NAMALWA (cell line): ENCODE measurements around the gene CCDC78.

Source experiments
- DNase-seq: peaks from one replicate; pipeline ENCODE4 v3.0.0-alpha.2; 2015; ENCODE audit warnings: low spot score

CCDC78 gene

DNA sequence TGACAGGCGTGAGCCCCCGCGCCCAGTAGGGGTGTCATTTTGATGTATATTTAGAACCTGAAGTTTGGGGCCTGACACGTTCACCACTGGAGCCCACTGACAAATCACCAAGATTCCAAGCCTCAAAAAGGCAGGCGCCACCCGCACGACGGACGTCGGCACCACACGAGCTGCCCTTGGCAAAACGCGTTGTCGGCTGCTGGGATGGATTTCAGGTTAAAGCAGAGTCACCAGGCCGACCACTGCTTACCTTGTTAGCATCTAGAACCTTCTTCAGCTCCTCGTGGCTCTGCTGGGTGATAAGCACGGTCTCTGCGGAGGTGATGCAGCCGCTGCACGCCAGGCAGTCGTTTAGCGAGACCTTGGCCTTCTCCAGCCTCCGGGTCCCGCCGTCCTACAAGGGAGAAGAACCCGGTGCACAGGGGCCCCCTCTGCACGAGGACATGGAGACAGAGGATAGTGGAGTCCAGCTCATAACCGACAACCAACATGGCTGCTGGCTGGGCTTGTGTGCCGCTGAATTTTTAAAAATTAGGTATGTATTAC, 10.8 kb upstream of the CCDC78 start:
- DNase-seq = no peak

DNA sequence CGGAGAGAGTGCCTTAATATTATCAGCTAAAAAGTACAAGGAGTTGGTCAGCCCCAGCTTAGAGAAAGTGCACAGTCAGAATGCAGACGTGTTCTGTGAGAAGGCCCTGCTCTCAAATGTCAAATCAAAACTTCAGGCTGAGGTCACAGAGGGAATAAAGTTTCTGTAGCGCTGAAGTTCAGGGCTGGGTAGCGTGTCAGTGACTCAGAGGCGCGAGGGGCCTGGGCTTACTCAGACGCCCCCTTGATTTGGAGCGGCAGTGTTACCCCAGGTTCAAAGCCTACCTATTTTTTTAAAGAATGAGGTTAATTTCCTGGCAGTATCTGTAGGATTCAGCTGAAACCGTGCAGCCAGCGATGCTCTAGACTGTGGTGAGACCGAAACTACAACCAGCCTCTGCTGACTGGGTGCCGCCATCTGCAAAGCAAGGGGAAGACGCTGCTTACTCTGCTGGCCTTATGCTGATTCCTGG, 9.8 kb upstream of the CCDC78 start:
- no peak for DNase-seq

DNA sequence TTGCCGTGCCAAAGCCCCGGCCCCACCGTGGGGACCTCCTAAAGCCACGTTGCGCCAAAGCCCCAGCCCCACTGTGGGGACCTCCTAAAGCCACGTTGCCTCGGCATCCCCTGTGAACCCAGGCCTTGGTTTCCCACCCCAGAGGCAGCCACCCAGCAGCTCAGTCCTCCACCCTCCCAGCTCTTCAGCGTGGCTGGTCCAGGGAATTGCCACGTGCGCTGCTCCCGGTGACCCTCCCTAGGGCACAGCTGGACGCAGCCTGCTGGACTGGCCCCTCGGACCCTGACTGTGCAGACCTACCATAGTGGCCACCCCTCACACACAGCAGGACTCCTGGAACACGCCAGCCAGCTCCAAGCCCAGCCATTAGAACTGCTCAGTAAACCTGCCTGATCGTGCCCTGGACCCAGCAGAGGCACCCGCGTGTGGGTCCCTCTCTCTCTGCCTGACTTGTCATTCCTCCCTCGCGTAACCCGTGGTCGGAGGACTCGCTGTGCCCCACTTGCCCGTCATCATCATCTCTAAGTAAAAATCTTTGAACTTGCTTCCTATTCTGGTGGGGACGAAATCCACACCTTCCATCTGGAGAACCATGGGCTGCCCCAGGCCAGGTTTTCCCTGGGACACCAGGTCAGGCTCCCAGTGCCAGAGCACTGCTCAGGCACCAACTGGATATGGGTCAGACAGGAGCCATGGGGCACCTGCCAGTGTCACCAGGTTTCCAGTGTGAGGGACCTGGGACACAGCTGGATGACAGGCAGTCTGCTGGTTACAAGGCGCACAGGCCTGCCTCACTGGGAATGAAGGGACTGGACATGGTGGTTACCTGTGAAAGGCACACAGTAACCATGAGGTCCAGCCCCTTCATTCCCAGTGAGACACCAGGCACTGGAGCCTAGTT, 9.0 kb upstream of the CCDC78 start:
- no peak for DNase-seq

DNA sequence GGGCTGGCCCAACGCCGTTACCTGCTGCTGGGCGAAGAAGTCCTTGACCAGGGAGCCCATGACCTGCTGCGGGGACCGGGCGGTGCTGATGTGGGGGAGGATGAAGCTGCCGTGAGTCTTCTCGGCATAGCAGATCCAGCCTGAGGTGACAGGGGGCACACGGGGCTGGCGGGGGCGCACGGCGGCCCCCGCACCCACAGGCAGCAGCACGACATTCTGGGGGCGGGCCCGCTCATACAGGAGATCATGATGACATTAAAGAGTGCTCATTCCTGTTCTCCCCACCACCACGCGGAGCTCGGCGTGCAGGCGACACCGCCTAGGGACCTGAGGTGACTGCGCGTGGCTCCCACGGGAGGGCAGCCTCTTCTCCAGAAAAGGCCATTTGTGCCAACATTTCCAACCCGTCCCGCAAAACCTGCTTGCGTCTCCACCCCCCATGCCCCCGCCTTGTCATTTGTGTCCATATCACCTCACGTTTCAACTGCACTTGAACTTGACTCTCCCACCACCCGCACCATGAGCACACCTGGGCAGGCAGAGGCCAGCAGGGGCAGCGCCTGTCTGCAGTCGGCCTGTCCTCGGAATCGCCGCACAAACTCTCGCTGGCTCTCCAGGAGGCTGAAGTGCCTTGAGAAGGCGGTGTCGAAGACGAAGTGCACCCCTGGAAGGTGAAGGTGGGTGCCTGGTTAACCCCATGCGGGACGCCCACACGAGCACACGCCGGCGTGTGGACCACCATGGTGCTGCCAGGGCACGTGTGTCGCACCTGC, 8.2 kb upstream of the CCDC78 start:
- no peak for DNase-seq

DNA sequence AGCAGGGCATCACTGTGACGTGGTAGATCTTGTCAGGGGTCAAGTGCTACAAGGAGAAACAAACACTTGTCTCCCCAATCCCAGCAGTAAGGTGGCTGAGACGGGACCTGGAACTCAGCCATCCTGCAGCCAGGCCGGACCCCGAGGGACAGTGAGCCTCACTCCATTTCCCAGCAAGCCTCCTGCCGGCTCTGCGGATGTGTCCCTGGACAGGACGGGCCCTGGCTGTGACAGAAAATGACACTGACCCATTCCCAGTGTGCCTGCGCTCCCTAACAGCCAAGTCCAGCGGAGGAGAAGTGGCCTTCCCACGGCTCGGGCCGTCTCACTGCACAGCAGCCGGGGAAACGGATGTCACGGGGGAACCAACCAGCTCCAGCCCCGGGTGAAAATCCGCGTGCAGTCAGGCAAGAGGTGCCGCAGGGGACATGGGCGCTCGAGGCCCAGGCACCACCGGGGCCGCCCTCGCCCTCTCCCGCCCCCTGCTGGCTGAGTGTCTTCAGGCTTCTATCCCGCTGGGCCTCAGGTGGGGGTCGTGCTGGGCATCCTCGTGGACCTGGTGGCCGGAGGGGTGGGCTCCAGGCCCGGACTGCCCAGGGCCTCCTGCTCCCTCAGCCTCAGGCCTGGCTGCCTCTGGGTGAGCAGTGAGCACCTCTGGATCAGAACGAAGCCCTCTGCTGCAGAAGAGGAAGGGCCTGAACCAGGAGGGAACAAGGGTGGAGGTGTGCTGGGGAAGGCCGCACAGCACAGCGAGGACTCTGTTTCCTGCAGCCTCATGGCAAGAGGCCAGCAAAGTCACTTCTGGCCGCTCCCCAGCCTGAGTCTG, 7.4 kb upstream of the CCDC78 start:
- DNase-seq = no peak

DNA sequence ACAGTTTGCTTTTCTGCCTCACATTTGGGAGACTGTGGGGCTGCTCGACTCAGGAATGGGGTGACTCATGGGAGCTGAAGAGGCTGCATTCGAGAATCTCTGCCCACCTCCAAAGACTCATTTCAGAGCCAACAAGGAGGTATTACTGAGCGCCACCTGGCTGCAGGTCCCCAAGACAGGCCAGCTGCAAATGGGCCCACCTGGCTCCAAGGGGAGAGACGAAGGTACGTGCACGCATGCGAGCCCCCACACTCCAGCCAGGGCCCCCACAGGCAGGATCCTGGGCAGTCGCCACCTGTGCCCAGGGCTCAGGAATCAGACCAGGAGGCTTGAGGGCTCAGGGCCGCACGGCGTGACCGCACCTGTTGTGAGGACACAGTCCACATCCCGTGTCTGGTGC, 6.7 kb upstream of the CCDC78 start:
- no peak for DNase-seq

DNA sequence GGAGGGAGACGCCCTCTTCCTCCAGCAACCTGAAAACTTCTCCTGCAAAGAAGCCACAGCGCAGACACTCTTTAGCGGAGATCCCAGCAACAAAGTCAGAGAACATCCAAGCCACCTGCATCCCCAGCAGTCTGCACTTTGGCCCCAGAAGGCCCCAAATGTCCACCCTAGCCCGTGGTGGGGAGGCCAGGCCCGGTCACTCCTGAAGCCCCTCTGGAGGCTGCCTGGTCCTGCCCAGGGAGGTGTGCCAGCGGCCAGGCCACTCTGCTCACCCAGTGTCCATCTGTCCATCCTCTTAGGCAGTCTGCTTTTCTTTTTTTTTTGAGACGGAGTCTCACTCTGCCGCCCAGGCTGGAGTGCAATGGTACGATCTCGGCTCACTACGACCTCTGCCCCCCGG, 6.1 kb upstream of the CCDC78 start:
- no peak for DNase-seq

DNA sequence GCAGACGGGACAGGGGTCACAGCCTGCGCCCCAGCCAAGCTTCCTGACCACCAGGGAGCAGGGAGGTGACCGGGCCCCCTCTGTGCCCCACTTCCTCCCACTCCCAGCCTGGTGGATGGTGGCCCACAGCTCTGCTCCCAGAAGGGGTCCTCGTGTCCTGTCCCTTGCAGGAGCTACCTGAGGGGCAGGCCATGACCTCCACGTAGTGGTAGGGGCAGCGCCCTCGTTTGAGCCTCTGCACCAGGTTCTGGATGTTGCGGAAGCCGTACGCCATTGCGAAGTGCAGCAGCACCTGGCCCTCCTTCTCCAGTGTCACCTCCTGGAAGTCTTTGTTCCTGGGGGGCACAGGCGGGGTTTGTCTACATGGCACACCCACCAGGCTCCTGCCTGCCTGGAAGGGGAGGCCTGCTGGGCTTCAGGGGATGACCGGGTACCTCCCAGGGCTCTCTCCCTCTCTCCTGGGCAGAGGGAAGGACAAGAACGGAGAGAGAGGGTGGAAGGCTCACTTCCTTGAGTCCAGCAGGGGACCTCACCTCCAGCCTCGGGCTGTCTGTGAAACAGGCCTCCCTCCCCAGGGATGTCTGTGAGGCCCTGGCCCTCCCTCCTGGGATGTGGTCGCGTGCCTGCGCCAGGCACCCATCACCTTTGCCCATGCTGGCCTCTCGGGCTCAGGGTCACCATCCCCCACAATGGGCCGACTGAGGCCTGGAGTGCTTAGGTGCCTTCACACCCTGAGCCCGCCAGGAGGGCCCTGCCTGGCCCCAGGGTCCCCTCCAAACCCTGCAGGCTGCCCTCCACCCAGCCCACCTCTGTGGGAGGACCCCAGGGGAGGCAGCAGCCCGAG, 4.6 kb upstream of the CCDC78 start:
- DNase-seq = no peak

DNA sequence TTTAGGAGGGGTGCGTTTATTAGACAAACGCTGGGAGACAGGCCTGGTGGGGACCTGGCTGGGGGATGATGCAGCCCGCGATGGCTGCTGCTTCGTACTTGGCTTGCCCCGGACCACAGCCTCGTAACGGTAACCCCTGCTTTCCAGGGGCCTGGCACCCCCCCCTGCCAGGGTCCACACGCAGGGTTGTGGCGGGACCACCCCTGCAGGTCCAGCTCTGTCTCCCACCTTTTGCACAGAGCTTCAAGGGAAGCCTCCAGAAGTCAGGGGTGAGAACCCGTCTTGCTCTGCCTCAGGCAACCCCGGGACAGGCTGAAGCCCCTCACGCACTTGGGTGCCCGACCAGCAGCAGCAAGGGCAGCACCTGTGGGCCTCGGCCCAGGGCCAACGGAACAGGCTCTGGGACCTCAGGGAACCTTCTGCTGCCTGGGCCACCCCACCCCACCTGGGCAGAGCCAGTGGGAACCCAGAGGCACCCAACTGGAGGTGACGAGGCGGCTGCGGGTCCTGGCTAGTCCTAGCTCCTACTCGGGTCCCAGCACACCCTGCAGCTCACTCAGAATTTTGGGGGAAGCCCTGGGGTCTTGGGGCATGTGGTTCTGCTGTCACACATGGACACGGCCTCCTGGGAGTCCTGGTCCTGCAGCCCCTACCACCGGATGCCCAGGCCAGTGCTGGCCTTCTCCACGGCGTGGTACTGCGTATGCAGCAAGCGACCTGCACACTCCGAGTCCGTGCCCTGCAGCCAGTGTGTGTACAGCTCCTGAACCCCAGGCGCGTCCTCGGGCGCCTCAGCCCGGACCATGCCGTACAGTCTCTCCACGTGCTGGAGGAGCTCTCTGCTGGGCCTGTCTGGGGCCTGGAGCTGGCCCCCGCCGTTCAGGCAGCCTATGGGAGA, 3.8 kb upstream of the CCDC78 start:
- no peak for DNase-seq

DNA sequence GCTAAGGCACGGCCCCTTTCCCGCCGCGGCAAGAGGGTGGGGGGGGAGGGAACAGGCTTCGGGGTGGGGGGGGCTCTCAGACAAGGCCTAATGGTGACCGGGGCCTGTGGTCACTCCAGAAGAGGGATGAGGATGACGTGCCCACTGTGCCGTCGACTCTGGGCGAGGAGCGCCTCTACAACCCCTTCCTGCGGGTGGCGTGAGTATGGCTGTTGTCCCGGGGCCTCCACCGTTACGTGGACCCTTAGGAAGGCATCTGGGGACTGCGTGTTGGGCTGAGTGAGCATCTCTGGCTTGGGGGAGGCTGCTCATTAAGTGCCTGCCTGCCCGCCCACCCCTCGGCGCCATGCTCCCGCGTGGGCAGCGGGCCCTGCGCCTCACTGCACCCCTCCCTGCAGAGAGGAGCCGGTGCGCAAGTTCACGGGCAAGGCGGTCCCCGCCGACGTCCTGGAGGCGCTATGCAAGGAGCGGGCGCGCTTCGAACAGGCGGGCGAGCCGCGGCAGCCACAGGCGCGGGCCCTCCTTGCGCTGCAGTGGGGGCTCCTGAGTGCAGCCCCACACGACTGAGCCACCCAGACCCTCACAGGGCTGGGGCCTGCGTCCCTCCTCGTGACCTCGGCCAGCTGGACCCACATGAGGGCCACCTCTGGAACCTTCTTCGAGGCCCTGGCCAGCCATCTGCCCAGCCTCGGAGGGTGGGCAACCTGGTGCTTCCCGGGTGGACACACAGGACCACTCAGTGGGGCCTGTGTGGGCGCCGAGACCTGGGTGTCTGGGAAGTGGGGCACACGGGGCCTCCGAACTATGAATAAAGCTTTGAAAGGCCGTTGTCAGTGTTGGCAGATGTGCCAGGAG, 2.9 kb upstream of the CCDC78 start:
- no peak for DNase-seq

DNA sequence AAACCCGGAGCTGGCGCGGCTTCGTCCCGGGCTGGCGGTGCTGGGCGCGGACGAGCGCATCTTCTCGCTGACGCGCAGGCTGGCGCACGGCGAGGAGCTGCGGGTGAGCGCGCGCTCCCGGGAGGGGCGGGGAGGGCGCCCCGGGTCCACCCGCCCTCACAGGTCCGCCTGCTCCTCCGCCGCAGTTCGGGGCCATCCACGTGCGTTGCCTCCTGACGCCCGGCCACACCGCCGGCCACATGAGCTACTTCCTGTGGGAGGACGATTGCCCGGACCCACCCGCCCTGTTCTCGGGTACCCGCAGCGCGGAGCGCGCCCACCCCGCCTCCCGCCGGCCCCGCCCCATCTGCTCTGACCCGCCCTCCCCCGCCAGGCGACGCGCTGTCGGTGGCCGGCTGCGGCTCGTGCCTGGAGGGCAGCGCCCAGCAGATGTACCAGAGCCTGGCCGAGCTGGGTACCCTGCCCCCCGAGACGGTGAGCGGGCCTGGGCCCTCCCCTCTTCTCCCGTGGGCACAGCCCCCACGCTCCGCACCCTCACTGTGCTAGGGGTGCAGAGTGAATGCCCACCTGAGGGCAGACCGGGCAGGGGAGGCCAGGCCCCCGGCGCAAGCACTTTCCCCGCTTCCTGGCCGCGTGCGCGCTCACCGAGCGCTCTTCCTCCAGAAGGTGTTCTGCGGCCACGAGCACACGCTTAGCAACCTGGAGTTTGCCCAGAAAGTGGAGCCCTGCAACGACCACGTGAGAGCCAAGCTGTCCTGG, 2.1 kb upstream of the CCDC78 start:
- peak; percentile 77 for DNase-seq

DNA sequence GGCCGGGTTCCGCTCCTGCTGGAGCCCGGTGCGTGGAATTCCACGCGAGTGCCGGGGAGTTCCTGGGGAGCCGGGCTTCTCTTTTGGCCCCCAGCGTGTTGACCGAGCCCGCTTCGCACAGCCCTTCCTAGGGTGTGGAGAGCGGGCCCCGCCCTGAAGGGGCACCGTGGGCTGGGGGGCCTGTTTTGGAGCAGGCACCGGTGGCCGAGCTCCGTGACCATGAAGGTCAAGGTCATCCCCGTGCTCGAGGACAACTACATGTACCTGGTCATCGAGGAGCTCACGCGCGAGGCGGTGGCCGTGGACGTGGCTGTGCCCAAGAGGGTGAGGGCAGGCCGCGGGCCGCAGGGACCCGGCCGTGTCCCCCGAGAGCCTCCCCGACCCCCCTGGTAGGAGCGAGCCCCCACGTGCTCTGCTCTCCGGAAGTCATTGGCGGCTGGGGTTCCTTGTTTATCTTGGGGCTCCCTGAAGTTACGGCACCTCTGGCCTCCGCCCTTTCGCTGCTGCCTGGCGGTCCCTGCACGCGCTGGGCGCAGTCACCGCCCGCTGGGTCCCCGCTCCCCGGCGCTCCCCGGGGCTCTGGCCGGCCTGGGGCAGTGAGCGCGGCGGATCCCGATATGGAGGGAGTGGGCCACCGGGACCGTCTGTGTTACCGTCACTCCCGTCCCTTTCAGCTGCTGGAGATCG, 1.2 kb upstream of the CCDC78 start:
- peak; percentile 61 for DNase-seq

DNA sequence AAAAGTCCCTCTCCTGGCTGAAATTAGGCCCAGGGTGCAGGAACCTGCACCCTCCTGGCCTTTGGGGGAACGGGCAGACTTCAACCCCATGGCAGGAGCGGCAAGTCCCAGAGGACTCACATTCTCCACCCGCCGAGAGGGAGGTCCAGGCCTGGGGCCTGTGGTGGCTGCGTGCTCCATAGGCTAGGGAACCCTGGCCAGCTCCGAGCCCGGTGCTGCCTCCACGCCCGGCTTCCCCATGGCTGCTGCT, 130 bp downstream of the CCDC78 start:
- DNase-seq = no peak

DNA sequence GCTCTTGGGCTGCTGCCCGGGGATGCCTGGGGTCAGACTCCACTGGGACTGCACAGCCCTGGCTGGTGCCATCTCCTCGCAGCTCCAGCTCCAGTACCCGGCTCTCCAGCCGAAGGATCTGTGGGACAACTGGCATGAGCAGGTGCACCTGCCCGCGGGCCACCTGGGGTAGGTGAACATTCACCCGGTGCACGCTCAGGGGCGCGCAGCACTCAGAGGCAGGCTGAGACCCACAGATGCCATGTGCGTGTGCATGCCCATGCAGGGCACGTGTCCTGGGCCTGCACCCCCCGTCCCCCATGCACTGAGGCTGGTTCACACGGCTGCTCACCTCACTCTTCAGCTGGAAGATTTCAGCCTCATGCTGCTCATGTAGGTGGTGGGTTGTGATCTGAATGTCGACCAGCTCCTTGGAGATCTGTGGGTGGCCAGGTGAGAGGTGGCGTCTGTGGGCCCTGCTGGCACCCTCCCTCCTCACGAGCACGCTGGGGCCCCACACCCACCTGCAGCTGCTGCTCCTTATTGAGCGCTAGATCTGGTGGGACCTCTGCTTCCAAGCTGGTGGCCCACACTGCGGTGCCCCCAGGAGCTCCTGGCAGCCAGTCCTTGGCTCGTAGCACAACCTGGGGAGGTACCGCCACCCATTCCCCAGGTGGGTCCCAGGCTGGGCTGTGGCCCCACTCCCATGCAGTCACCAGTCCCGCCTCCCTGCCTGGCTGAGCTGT, 618 bp downstream of the CCDC78 start:
- DNase-seq = no peak

DNA sequence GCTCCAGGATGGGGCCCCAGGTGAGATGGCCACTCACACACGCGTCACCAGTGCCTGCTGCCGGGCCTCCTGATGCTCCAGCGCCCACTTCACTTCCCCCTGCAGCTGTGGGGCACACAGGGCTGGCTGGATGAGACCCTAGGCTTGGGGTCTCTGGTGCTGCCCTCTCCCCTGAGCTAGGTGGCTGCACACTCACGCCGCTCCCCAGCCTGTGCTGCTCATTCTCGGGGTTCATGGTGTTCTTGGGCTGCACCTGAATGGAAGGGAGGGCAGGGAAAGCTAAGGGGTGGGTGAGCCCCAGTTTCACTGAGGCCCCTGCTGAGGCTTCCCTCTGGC, 1.2 kb downstream of the CCDC78 start:
- DNase-seq = no peak

DNA sequence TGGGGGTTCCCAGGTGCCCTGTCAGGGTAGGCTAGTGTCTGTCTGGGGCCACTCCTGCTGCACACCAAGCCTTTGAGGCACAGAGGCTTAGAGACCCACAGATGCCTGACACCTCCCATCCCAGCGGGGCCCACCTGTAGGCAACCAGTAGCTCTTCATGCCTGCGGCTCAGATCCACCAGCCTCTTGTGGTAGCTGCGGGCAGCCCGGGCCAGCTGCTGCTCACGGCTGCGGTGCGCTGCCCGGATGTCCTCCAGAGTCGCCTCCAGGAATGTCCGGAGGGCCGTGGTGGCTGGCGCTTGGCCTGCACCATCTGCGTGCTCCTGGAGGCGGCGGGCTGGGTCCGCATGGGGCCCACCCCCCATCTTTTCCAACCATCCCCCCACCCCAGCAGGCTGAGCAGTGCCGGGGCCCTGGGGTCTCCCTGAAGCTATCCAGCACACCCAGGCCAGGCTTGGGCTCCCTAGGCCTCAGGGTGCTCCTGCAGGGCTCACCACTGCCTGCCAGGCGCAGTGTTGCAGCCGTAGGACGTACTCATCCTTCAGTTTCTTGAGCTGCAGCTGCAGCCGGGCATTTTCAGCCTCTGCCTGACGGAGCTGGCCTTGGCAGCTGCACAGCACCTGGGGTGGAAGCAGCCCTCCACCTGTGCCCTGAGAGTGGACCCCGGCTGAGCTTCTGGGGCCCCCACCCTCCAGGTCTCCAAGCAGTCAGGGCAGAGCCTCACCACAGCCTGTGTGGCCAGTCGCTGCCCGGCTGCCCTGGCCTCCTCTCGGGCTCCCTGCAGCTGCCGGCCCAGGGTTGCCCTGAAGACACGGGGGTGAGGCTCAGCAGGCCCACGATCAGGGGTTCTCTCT, 1.8 kb downstream of the CCDC78 start:
- DNase-seq = peak; percentile 71

DNA sequence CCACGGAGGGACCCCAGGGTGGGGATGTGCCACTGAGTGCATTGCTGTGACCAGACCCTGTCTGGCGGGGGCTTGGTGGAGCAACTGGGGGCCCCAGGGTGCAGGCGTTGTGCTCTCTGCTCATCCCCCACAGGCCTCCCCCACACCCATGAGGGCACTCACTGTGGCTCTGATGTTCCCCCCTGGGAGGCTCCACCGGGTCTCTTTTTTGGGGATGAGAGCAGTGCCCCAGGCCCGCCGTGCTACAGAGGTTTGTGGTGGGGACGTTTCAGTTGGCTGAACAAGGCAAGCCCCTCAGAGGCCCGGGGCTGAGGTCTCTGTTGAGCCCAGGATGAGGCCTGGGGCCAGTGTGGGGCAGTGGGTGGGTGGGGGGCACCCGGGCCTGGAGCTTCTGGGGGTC, 2.5 kb downstream of the CCDC78 start:
- no peak for DNase-seq
